K562 treated with DMSO at 1 percent for 12 hours (cell line): ENCODE data around the gene KCNS1. TPM values are rescaled to one million over a fixed set of nuclear protein-coding genes. Genes with fewer than 3 reads are reported as not detected.

Experiments
- total RNA-seq: library from RNA; unstranded; fragments of 300-600 nt; gene quantifications from 2 replicates; pipeline ENCODE4 v1.2.3, GENCODE V29; 2022; ENCODE audit not compliant: insufficient read depth

Gene KCNS1, protein sequence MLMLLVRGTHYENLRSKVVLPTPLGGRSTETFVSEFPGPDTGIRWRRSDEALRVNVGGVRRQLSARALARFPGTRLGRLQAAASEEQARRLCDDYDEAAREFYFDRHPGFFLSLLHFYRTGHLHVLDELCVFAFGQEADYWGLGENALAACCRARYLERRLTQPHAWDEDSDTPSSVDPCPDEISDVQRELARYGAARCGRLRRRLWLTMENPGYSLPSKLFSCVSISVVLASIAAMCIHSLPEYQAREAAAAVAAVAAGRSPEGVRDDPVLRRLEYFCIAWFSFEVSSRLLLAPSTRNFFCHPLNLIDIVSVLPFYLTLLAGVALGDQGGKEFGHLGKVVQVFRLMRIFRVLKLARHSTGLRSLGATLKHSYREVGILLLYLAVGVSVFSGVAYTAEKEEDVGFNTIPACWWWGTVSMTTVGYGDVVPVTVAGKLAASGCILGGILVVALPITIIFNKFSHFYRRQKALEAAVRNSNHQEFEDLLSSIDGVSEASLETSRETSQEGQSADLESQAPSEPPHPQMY
- not detected in 2 replicates for total RNA-seq

DNA sequence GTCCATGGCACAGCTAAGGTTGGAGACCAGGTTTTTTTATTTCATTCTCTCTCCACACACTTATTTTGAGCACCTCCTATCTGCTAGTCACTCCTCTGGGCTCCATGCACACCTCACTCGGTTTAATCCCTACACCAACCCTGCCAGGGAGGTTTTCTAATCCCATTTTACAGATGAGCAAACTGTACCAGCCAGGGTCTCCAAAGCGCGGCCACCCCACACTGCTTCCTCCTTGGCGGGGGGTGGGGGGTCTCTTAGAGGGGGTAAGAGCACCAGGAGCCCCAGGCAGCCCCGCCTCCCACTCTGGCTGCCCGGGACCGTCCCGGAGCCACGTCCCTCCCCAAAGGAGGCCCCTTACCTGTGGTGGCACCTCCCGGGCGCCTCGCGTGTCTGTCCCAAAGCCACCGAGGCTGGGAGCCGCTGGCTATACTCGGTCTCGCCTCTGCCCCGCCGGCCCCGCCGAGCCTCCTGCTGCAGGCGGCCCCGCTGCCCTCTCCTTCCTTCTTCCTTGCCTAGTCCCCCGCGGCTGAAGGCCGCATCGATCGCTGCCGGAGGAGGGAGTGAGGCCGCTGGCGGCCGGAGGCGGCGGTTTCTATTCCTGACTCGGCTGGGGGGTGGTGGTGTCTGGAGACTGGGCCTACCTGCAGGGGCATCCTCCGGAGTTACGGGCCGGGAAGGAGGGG lies at the start of gene KCNS1:
Gene KCNS1 (minus strand): TSS at position 565 of the 683 bp plus-strand sequence. CDS start 1,891 bp downstream, outside the sequence.

DNA sequence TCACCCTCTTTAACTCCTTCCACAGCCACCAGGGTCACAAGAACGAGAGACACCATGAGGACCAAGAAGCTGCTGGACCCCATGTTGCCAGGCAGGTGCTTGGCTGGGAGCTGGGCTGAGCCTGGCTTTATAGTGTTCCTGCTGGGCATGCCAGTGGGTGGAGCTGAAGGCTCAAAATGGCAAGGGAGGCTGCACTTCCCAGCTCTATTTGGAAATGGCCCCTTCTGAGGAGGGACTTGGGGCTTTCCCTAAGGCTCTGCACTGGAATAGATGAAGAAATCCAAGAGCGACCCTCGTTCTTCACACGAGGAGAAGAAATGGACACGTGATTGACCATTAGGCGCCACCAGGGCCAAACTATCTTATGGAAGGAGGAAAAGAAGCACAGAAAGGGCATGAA lies 23.4 kb upstream of the KCNS1 start, which contains the start of gene WFDC12:
Gene WFDC12 (minus strand): TSS at position 101 of the 400 bp plus-strand sequence. CDS start 18 bp downstream, at position 83.

DNA sequence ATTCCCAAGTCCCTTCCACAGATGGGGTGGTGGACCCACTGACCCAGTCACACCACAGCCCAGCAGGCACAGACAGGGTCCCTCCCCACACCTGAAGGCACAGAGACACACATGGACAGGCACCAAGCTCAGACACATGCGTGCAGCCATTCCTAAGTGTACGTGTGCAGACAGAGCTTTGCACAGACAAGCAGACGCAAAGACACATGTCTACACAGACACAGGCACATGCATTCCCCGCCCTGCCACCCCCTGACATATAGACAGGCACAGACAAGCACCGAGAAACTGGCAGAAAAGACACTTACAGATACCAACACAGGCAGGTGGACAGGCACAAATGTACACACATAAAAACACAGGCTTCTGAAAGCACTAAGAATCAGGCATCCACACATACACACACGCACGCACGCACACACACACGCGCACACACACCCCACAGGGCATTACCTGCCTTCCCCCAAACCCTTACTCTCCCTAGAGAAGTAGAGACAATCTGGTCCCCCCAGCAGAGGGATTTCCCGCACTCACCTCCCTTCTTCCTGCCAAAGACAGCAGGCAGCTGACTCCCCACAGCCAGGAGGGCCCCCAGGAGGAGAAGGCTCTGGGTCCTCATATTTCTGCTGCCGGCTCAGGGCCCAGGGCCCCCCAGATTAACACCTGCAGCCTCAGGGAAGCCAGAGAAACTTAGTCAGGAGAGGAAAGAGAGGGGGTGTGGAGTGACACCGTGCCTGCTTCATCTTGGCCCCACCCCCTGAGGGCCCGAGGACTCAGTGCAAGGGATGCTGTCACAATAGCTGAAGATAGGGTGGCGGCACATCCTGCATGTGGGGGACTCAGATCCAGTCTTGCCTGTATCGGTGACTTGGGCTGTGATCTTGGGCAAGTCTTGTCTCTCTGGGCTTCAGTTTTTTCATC lies 13.8 kb upstream of the KCNS1 start, which contains the start of gene WFDC5:
Gene WFDC5 (minus strand): TSS at position 710 of the 921 bp plus-strand sequence. CDS start 91 bp downstream, at position 619.

Other genes with a start within 250 kb of the KCNS1 start
- 76.6 and 119 TPM in 2 replicates for gene YWHAB, start 215.4 kb downstream of the KCNS1 start, total RNA-seq
- 29.2 and 87.0 TPM in 2 replicates for gene PABPC1L, start 191.1 kb downstream of the KCNS1 start, total RNA-seq
- gene TOMM34, start 140.7 kb downstream of the KCNS1 start, total RNA-seq, result 35.7 and 50.1 TPM in 2 replicates
- gene STK4, start 134.6 kb downstream of the KCNS1 start, total RNA-seq, result 6.6 and 25.0 TPM in 2 replicates
- gene WFDC5, start 14.0 kb upstream of the KCNS1 start, total RNA-seq, result not detected in 2 replicates
- gene WFDC12, start 23.3 kb upstream of the KCNS1 start, total RNA-seq, result not detected in 2 replicates
- not detected in 2 replicates for gene PI3, start 73.8 kb upstream of the KCNS1 start, total RNA-seq
- not detected in 2 replicates for gene SEMG1, start 105.9 kb upstream of the KCNS1 start, total RNA-seq
- not detected in 2 replicates for gene SEMG2, start 120.2 kb upstream of the KCNS1 start, total RNA-seq
- not detected in 2 replicates for gene SLPI, start 153.4 kb upstream of the KCNS1 start, total RNA-seq
- gene RBPJL, start 205.7 kb upstream of the KCNS1 start, total RNA-seq, result not detected in 2 replicates
- not detected in 2 replicates for gene MATN4, start 207.2 kb upstream of the KCNS1 start, total RNA-seq
- gene SDC4, start 247.3 kb upstream of the KCNS1 start, total RNA-seq, result 10.0 and 15.6 TPM in 2 replicates